Neural progenitor cell (in vitro differentiated cells): ENCODE results near the gene SPATA4. TPM values are rescaled to one million over a fixed set of nuclear protein-coding genes. Genes with fewer than 3 reads are reported as not detected.

Source experiments
- DNase-seq: peaks from one replicate; pipeline ENCODE4 v3.0.0-alpha.2; 2016; ENCODE audit warnings: low spot score
- H2AFZ ChIP-seq: fragments of 200-600 bp; sonication (generic); replicated peaks from 2 replicates; pipeline ENCODE4 v1.6.1; 2016; ENCODE audit warnings: antibody characterized with exemption
- H3F3A ChIP-seq: fragments of 200-600 bp; sonication (generic); 2 replicates; pipeline ENCODE4 v1.6.1; 2016; ENCODE audit warnings: antibody characterized with exemption, low read depth
- H3K27ac ChIP-seq: fragments of 200-600 bp; sonication (generic); 2 replicates; pipeline ENCODE4 v1.5.1; 2016; ENCODE audit warnings: mild to moderate bottlenecking
- H3K27me3 ChIP-seq: fragments of 200-600 bp; sonication (generic); 2 replicates; pipeline ENCODE4 v1.6.1; 2016; ENCODE audit warnings: mild to moderate bottlenecking, moderate library complexity
- H3K36me3 ChIP-seq: fragments of 200-600 bp; sonication (generic); 2 replicates; pipeline ENCODE4 v1.5.1; 2016
- H3K4me1 ChIP-seq: fragments of 200-600 bp; sonication (generic); 2 replicates; pipeline ENCODE4 v1.6.1; 2016; ENCODE audit warnings: mixed run types
- H3K4me2 ChIP-seq: fragments of 200-600 bp; sonication (generic); 2 replicates; pipeline ENCODE4 v1.6.1; 2016
- H3K4me3 ChIP-seq: fragments of 200-600 bp; sonication (generic); 2 replicates; pipeline ENCODE4 v1.5.1; 2016
- H3K79me2 ChIP-seq: fragments of 200-600 bp; sonication (generic); 2 replicates; pipeline ENCODE4 v1.6.1; 2016; ENCODE audit warnings: low read depth
- H3K9ac ChIP-seq: fragments of 200-600 bp; sonication (generic); 2 replicates; pipeline ENCODE4 v1.6.1; 2016
- H3K9me3 ChIP-seq: fragments of 200-600 bp; sonication (generic); 2 replicates; pipeline ENCODE4 v1.5.1; 2016; ENCODE audit warnings: low read depth
- H4K20me1 ChIP-seq: fragments of 200-600 bp; sonication (generic); 2 replicates; pipeline ENCODE4 v1.6.1; 2016; ENCODE audit warnings: low read depth
- H3K27ac Mint-ChIP-seq: 3 replicates; pipeline ENCODE4 v1.8.0; 2021; ENCODE audit warnings: mixed read lengths
- H3K27me3 Mint-ChIP-seq: 2 replicates; pipeline ENCODE4 v1.8.0; 2022; ENCODE audit warnings: low read depth, mild to moderate bottlenecking, inconsistent platforms, moderate library complexity, mixed read lengths; ENCODE audit not compliant: insufficient read depth
- H3K36me3 Mint-ChIP-seq: 3 replicates; pipeline ENCODE4 v1.8.0; 2021; ENCODE audit warnings: mixed read lengths
- H3K4me1 Mint-ChIP-seq: 3 replicates; pipeline ENCODE4 v1.8.0; 2021; ENCODE audit warnings: mixed read lengths
- H3K4me3 Mint-ChIP-seq: 3 replicates; pipeline ENCODE4 v1.8.0; 2021; ENCODE audit warnings: mild to moderate bottlenecking, moderate library complexity, mixed read lengths
- H3K9me3 Mint-ChIP-seq: 3 replicates; pipeline ENCODE4 v1.8.0; 2020; ENCODE audit warnings: mixed read lengths
- CTCF ChIP-seq: fragments of 200-600 bp; sonication (generic); IDR thresholded peaks from 2 replicates; pipeline ENCODE4 v1.5.1; 2017; ENCODE audit warnings: antibody characterized with exemption, mild to moderate bottlenecking
- EZH2 ChIP-seq: fragments of 200-600 bp; sonication (generic); IDR thresholded peaks from 2 replicates; pipeline ENCODE4 v1.6.1; 2017; ENCODE audit warnings: antibody characterized with exemption, mild to moderate bottlenecking, moderate library complexity
- EZH2phosphoT487 ChIP-seq: fragments of 200-600 bp; sonication (generic); IDR thresholded peaks from 2 replicates; pipeline ENCODE4 v1.6.1; 2017; ENCODE audit warnings: antibody characterized with exemption
- total RNA-seq: library from RNA; depleted of rRNA; stranded (reverse); fragments of >200 nt; gene quantifications from 2 replicates; pipeline ENCODE4 v1.2.3, GENCODE V29; 2015; ENCODE audit warnings: low replicate concordance

Gene SPATA4
- total RNA-seq, 1 donor from 2014 or later = not detected

- H3K79me2 ChIP-seq = no peaks in the 10 kb centered on the region
- no peaks in the 10 kb centered on the region for H3F3A ChIP-seq
- H3K36me3 ChIP-seq = no peaks in the 10 kb centered on the region
- Mint-ChIP-seq H3K9me3 (no peaks in the 10 kb centered on the region), H3K36me3 (no peaks in the 10 kb centered on the region), H3K4me3 (no peak overlapping the region), H3K27me3 (no peaks in the 10 kb centered on the region), H3K27ac (no peak overlapping the region), H3K4me1 (peaks cover 4% of the 10 kb centered on the region)
- no peak overlapping the region for H3K4me3 ChIP-seq
- no peaks in the 10 kb centered on the region for H3K4me1 ChIP-seq
- H3K27ac ChIP-seq = no peak overlapping the region
- H3K27me3 ChIP-seq = no peaks in the 10 kb centered on the region
- H4K20me1 ChIP-seq = no peaks in the 10 kb centered on the region
- no peak overlapping the region for H2AFZ ChIP-seq
- TF ChIP-seq EZH2phosphoT487 (no peak), CTCF (no peak), EZH2 (no peak)
- no peak overlapping the region for H3K9ac ChIP-seq
- no peaks in the 10 kb centered on the region for H3K9me3 ChIP-seq
- H3K4me2 ChIP-seq = no peak overlapping the region
- DNase-seq = no peak
Measured at GRCh38 chr4:176186067-176186466, 9.3 kb downstream of the SPATA4 start.

GRCh38 chr4:176185051-176185450 is 10.3 kb downstream of the SPATA4 start:
- Mint-ChIP-seq H3K9me3 (no peaks in the 10 kb centered on the region), H3K27ac (no peak overlapping the region), H3K4me1 (peaks cover 4% of the 10 kb centered on the region), H3K27me3 (no peaks in the 10 kb centered on the region), H3K4me3 (no peak overlapping the region), H3K36me3 (no peaks in the 10 kb centered on the region)
- Histone ChIP-seq H2AFZ (no peak overlapping the region), H3K9ac (no peak overlapping the region), H3K36me3 (no peaks in the 10 kb centered on the region), H4K20me1 (no peaks in the 10 kb centered on the region), H3K9me3 (no peaks in the 10 kb centered on the region), H3K4me3 (no peak overlapping the region), H3K27me3 (no peaks in the 10 kb centered on the region), H3K4me2 (no peak overlapping the region), H3K4me1 (no peaks in the 10 kb centered on the region), H3F3A (no peaks in the 10 kb centered on the region), H3K27ac (no peak overlapping the region), H3K79me2 (no peaks in the 10 kb centered on the region)
- TF ChIP-seq EZH2 = no peak
- TF ChIP-seq CTCF = no peak
- TF ChIP-seq EZH2phosphoT487 = no peak
- no peak for DNase-seq

- no peaks in the 10 kb centered on the region for H3K36me3 ChIP-seq
- Mint-ChIP-seq H3K4me3 (no peak overlapping the region), H3K27me3 (peaks cover 3% of the 10 kb centered on the region), H3K4me1 (no peaks in the 10 kb centered on the region), H3K36me3 (peaks cover 5% of the 10 kb centered on the region), H3K27ac (no peak overlapping the region), H3K9me3 (no peaks in the 10 kb centered on the region)
- DNase-seq = no peak
- H3K27me3 ChIP-seq = no peaks in the 10 kb centered on the region
- no peak overlapping the region for H3K27ac ChIP-seq
- H3K4me1 ChIP-seq = no peaks in the 10 kb centered on the region
- H3K4me2 ChIP-seq = no peak overlapping the region
- H3K9ac ChIP-seq = no peak overlapping the region
- no peak overlapping the region for H3K4me3 ChIP-seq
- TF ChIP-seq EZH2phosphoT487 = no peak
- TF ChIP-seq EZH2 = no peak
- no peak for TF ChIP-seq CTCF
- H3K9me3 ChIP-seq = no peaks in the 10 kb centered on the region
- no peaks in the 10 kb centered on the region for H4K20me1 ChIP-seq
- no peak overlapping the region for H2AFZ ChIP-seq
- H3F3A ChIP-seq = no peaks in the 10 kb centered on the region
- no peaks in the 10 kb centered on the region for H3K79me2 ChIP-seq
Measured at GRCh38 chr4:176163041-176163440, 32.3 kb downstream of the SPATA4 start.

GRCh38 chr4:176156656-176157055 is 38.7 kb downstream of the SPATA4 start:
- Histone ChIP-seq H3K9me3 (no peaks in the 10 kb centered on the region), H3K4me1 (no peaks in the 10 kb centered on the region), H2AFZ (no peak overlapping the region), H3K27me3 (no peaks in the 10 kb centered on the region), H3K79me2 (no peaks in the 10 kb centered on the region), H3K9ac (no peak overlapping the region), H3K4me3 (no peak overlapping the region), H3K27ac (no peak overlapping the region), H3K4me2 (no peak overlapping the region), H3F3A (no peaks in the 10 kb centered on the region), H4K20me1 (no peaks in the 10 kb centered on the region), H3K36me3 (no peaks in the 10 kb centered on the region)
- H3K36me3 Mint-ChIP-seq = peaks cover 2% of the 10 kb centered on the region
- no peak for DNase-seq
- no peak for TF ChIP-seq EZH2
- TF ChIP-seq CTCF = no peak
- no peak for TF ChIP-seq EZH2phosphoT487
- no peak overlapping the region for H3K4me3 Mint-ChIP-seq
- no peaks in the 10 kb centered on the region for H3K9me3 Mint-ChIP-seq
- no peak overlapping the region for H3K27ac Mint-ChIP-seq
- peaks cover 3% of the 10 kb centered on the region for H3K27me3 Mint-ChIP-seq
- no peaks in the 10 kb centered on the region for H3K4me1 Mint-ChIP-seq
